Activated CD8-positive, alpha-beta T cell treated with anti-CD3 and anti-CD28 coated beads for 36 hours (primary cell): ENCODE data around the gene ATXN1. TPM values are rescaled to one million over a fixed set of nuclear protein-coding genes. Genes with fewer than 3 reads are reported as not detected.

Experiments used
- ATAC-seq: fragments of 200-7000 bp; cut with Tn5 transposase; one replicate; pipeline ENCODE4 v1.10.0; 2021; ENCODE audit warnings: mild to moderate bottlenecking, moderate library complexity
- CTCF ChIA-PET: fragments of 350-600 bp; sonication (Branson Sonifier 250); formaldehyde crosslinking; loops from one replicate; lab custom pipeline; 2021; ENCODE audit warnings: antibody characterized with exemption; lab: Charles Lee
- POLR2A ChIA-PET: fragments of 350-600 bp; sonication (Branson Sonifier 250); formaldehyde crosslinking; loops from one replicate; lab custom pipeline; 2021; ENCODE audit warnings: antibody characterized with exemption; lab: Charles Lee
- DNase-seq: peaks from one replicate; pipeline ENCODE4 v3.0.0-alpha.2; 2020
- H3K27ac Mint-ChIP-seq: one replicate; pipeline ENCODE4 v1.8.0; 2021; ENCODE audit warnings: mild to moderate bottlenecking, mixed read lengths
- H3K27me3 Mint-ChIP-seq: one replicate; pipeline ENCODE4 v1.8.0; 2021; ENCODE audit warnings: mixed read lengths
- H3K36me3 Mint-ChIP-seq: one replicate; pipeline ENCODE4 v1.8.0; 2021; ENCODE audit warnings: low read depth, mixed read lengths
- H3K4me1 Mint-ChIP-seq: one replicate; pipeline ENCODE4 v1.8.0; 2021; ENCODE audit warnings: low read depth, mixed read lengths
- H3K4me3 Mint-ChIP-seq: one replicate; pipeline ENCODE4 v1.8.0; 2021; ENCODE audit warnings: mild to moderate bottlenecking, moderate library complexity, mixed read lengths
- H3K9me3 Mint-ChIP-seq: one replicate; pipeline ENCODE4 v1.8.0; 2021; ENCODE audit warnings: mixed read lengths
- intact Hi-C: fragments of 100-400 bp; cut with micrococcal nuclease; formaldehyde crosslinking; loops from one replicate; pipeline ENCODE4 v1.10.0; 2022
- total RNA-seq, 2 experiments: library from RNA; stranded (reverse); gene quantifications; one replicate each; pipeline ENCODE4 v1.2.3, GENCODE V29; 2021
- TF ChIP-seq, protein P1 (sequence below): fragments of 200-600 bp; IDR thresholded peaks from one replicate; pipeline ENCODE4 v1.8.0; 2022; ENCODE audit warnings: antibody characterized with exemption, mild to moderate bottlenecking

The ATXN1 gene
- total RNA-seq, 2 experiments from 2014 or later = 35.4 to 40.8 TPM

DNA sequence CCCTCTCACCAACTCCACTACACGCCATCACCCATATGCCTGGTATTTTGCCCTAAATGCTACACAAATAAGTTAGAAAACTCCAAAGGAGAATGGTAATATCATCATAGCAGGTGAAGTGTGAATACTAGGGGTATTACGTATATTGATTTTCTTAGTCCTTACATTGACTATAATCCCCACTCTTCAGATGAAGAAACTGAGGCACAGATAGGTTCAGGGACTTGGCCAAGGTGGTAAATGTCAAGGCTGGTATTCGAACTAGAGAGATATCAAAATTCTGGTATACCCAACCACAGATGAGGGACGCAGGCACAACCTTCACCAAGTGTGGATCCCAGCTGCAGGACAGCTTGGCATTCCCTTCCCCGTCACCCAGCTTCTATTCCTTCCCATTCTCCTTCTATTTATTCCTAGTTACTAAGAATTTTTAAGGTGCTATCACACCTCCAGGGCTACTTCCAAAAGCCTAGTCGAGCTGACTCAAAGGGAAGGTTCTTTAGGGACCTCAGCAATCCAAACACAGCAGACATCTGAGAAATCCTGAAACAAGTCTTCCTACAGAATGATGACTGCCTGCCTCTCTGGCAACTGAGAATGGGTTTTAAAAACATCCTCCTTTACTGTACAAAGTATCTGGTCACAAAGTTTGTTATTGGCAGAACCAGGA is 32.6 kb downstream of the ATXN1 start:
- Mint-ChIP-seq H3K9me3 (no peaks in the 10 kb centered on the region), H3K4me3 (no peak overlapping the region), H3K27ac (peak overlapping the region; percentile 79), H3K36me3 (peaks cover 28% of the 10 kb centered on the region), H3K27me3 (no peaks in the 10 kb centered on the region), H3K4me1 (peaks cover 76% of the 10 kb centered on the region)
- no peak for ATAC-seq
- ChIA-PET POLR2A (interaction anchor here (0.6 to 1.5 kb wide), 7 partner anchors 16 to 70 kb away, joined by 3 to 5 read pairs (median 4); no protein-coding TSS in a partner anchor), CTCF (interaction anchor here (0.8 to 1.2 kb wide), 2 partner anchors 13 to 34 kb away, joined by 4 to 6 read pairs; no protein-coding TSS in a partner anchor)
- TF ChIP-seq, protein P1, sequence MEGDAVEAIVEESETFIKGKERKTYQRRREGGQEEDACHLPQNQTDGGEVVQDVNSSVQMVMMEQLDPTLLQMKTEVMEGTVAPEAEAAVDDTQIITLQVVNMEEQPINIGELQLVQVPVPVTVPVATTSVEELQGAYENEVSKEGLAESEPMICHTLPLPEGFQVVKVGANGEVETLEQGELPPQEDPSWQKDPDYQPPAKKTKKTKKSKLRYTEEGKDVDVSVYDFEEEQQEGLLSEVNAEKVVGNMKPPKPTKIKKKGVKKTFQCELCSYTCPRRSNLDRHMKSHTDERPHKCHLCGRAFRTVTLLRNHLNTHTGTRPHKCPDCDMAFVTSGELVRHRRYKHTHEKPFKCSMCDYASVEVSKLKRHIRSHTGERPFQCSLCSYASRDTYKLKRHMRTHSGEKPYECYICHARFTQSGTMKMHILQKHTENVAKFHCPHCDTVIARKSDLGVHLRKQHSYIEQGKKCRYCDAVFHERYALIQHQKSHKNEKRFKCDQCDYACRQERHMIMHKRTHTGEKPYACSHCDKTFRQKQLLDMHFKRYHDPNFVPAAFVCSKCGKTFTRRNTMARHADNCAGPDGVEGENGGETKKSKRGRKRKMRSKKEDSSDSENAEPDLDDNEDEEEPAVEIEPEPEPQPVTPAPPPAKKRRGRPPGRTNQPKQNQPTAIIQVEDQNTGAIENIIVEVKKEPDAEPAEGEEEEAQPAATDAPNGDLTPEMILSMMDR = no peak
- intact Hi-C loops = loop anchor here (5.0 kb wide), 1 partner anchor 36 kb away; no protein-coding TSS in a partner anchor
- no peak for DNase-seq

DNA sequence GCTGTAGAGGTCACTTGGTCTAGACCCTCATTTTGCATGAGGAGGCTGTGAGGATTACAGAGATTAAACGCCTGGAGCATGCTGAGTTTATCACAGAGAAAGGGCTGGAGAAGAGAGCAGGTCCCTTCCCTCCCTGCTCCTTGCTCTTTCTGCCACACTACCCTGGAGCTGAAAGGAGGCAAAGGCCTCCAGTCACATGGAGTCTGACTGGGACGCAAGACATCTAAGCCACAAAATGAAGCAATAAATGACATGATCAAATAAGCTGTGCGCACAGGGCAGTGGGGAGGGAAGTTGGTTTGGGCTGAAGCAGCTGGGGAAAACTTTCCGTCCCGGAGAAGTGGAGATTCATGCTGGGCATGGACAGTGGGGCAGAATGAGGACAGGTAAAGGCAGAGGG is 33.3 kb downstream of the ATXN1 start:
- intact Hi-C loops = loop anchor here (5.0 kb wide), 1 partner anchor 36 kb away; no protein-coding TSS in a partner anchor
- Mint-ChIP-seq H3K27ac (peak overlapping the region; percentile 43), H3K27me3 (no peaks in the 10 kb centered on the region), H3K4me1 (peaks cover 72% of the 10 kb centered on the region), H3K36me3 (peaks cover 26% of the 10 kb centered on the region), H3K9me3 (no peaks in the 10 kb centered on the region), H3K4me3 (no peak overlapping the region)
- ATAC-seq = no peak
- CTCF ChIA-PET = interaction anchor here (1.2 kb wide), 1 partner anchor 12 kb away, joined by 6 read pairs; no protein-coding TSS in a partner anchor
- POLR2A ChIA-PET = interaction anchor here (0.6 to 1.5 kb wide), 4 partner anchors 15 to 41 kb away, joined by 3 to 5 read pairs (median 4); no protein-coding TSS in a partner anchor
- TF ChIP-seq, protein P1 = no peak
- DNase-seq = no peak

DNA sequence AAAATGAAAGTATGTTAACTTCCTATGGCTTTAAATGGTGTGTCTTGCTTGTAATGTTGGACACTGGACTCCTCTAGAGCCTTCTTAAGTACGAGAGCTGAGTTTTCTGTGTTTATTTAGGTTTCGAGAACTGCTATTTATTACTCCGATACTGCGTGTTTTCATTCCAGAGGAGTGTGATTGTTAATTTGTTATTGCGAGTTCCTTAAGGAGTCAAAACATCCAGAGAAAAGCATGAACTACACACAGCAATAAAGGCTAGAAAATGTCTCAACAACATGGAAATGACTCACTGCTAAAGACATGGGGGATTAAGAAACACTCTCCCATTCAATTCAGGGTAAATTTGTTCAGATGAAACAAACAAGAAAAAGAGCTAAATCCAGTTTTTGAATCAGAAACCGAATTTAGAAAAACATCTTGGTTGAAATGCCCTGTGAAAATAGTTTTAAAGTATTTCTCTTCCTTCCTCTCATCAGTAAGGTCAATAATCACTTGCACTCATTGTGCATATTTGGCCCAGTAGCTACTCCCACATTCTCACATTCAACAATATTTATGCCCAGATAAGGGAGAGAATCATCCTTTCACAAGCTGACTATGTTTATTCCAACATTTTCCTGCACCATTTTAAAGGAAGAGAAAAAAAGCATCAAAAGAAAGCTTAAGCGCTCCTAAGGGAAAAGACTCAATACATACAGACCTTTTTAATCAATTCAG is 36.0 kb downstream of the ATXN1 start:
- no peak overlapping the region for H3K4me3 Mint-ChIP-seq
- H3K27ac Mint-ChIP-seq = peak overlapping the region; percentile 11
- H3K4me1 Mint-ChIP-seq = peaks cover 52% of the 10 kb centered on the region
- H3K9me3 Mint-ChIP-seq = no peaks in the 10 kb centered on the region
- TF ChIP-seq, protein P1 = no peak
- DNase-seq (no peak), ATAC-seq (no peak)
- ChIA-PET POLR2A (interaction anchor here (1.3 kb wide), 1 partner anchor 27 kb away, joined by 3 read pairs; no protein-coding TSS in a partner anchor), CTCF (interaction anchor here (0.7 to 1.3 kb wide), 5 partner anchors 10 to 23 kb away, joined by 3 to 6 read pairs (median 3); no protein-coding TSS in a partner anchor)
- H3K36me3 Mint-ChIP-seq = peaks cover 13% of the 10 kb centered on the region
- intact Hi-C loops = loop anchor here (5.0 kb wide), 1 partner anchor 33 kb away; no protein-coding TSS in a partner anchor
- no peaks in the 10 kb centered on the region for H3K27me3 Mint-ChIP-seq

DNA sequence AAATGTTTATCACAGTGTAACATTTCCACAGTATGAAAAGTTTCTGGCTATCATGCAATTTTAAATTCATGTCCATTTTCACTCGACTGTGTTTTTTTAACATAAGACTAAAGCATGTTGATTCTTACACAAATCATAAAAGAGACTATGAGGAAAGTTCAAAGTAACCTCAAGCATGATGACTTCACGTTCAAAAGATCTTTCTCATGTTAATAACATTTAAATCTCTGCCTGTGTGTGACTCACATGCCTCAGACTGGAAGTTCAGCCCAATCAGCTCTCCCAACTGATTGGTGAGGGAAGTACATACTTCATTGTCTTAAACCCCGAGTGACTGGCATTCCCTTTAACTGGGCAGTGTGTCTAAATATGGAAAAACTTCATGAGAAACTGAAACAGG is 37.4 kb downstream of the ATXN1 start:
- Mint-ChIP-seq H3K9me3 (no peaks in the 10 kb centered on the region), H3K4me3 (no peak overlapping the region), H3K27ac (no peak overlapping the region), H3K4me1 (peaks cover 47% of the 10 kb centered on the region), H3K36me3 (peaks cover 7% of the 10 kb centered on the region), H3K27me3 (no peaks in the 10 kb centered on the region)
- intact Hi-C loops = no loop called here
- DNase-seq (no peak), ATAC-seq (peak; percentile 77)
- CTCF ChIA-PET = interaction anchor here (1.0 kb wide), 1 partner anchor 11 kb away, joined by 3 read pairs; no protein-coding TSS in a partner anchor
- TF ChIP-seq, protein P1 = no peak
- POLR2A ChIA-PET = interaction anchor here (1.0 kb wide), 1 partner anchor 25 kb away, joined by 4 read pairs; no protein-coding TSS in a partner anchor
